ENCODE data around the gene HMGXB4. TPM values are rescaled to one million over a fixed set of nuclear protein-coding genes. Genes with fewer than 3 reads are reported as not detected.

Gene HMGXB4
- total and polyA plus RNA-seq, 2 of the 13 experiments (the other 11 are each of a cell fraction or from before 2014, with no cell fraction given) = 13.9 to 16.3 TPM

- TF ChIP-seq ZNF691 (CRISPR knock-in tag; IDR thresholded peaks at IDR 0.05; ENCODE audit: borderline replicate concordance, low read depth) = 0 out of 2 replicates have a peak, but pooled peaks have one; percentile 26
- no peak for TF ChIP-seq FOXM1 (CRISPR knock-in tag; IDR thresholded peaks at IDR 0.05)
- no peak for TF ChIP-seq GMEB1 (CRISPR knock-in tag; IDR thresholded peaks at IDR 0.05; ENCODE audit: borderline replicate concordance)
- peak; percentile 13; the same call in 1 of the 2 replicates for TF ChIP-seq TAF1 (CRISPR knock-in tag; IDR thresholded peaks at IDR 0.05)
- peak; percentile 79 for TF ChIP-seq ZNF687 (CRISPR knock-in tag; IDR thresholded peaks at IDR 0.05)
- no peak for TF ChIP-seq PHF5A (CRISPR knock-in tag; IDR thresholded peaks at IDR 0.05; ENCODE audit: low read depth, unreplicated experiment)
- TF ChIP-seq ZFP36L2 (CRISPR knock-in tag; IDR thresholded peaks at IDR 0.05) = no peak
- 0 out of 2 replicates have a peak, but pooled peaks have one; percentile 23 for TF ChIP-seq POGZ (CRISPR knock-in tag; IDR thresholded peaks at IDR 0.05)
- no peak for TF ChIP-seq ZNF556 (CRISPR knock-in tag; IDR thresholded peaks at IDR 0.05; ENCODE audit: borderline replicate concordance)
- no peak for TF ChIP-seq ZSCAN29 (CRISPR knock-in tag; conservative IDR thresholded peaks at IDR 0.05)
- peak; percentile 92 for TF ChIP-seq TFAP4 (IDR thresholded peaks at IDR 0.05; ENCODE audit: borderline replicate concordance, low read depth)
- peak; percentile 55 for TF ChIP-seq SALL1 (CRISPR knock-in tag; IDR thresholded peaks at IDR 0.05)
- TF ChIP-seq E2F2 (CRISPR knock-in tag; IDR thresholded peaks at IDR 0.05; ENCODE audit: borderline replicate concordance) = no peak
- 0 out of 2 replicates have a peak, but pooled peaks have one; percentile 19 for TF ChIP-seq YEATS2 (CRISPR knock-in tag; IDR thresholded peaks at IDR 0.05; ENCODE audit: borderline replicate concordance)
- TF ChIP-seq EP300 (IDR thresholded peaks at IDR 0.05; ENCODE audit: low read depth in 2 of 2, low read length in 2 of 2) = peak in 1 of 2 experiments; percentile 57; a peak in 2 of 4 replicates
- no peak for TF ChIP-seq EP300 (CRISPR knock-in tag; IDR thresholded peaks at IDR 0.05; ENCODE audit: borderline replicate concordance)
- TF ChIP-seq POLR2AphosphoS5 (IDR thresholded peaks at IDR 0.05; ENCODE audit: low read depth, low read length) = peak; percentile 65
- TF ChIP-seq ZNF225 (CRISPR knock-in tag; IDR thresholded peaks at IDR 0.05) = 0 out of 2 replicates have a peak, but pooled peaks have one; percentile 44
These were observed 53.6 kb downstream of the HMGXB4 start (continued) for GRCh38 chr22:35310556-35311550.

All from HepG2 (cell line).